NK-92 (cell line): ENCODE data around the gene NELFE.
"Not testable (repeated sequence)": the region's sequence is repeated elsewhere in the genome, so short reads cannot be mapped to it uniquely, and the experiment has no call there.

Experiments used
- DNase-seq: peaks from one replicate; lab custom pipeline; 2025; ENCODE audit not compliant: unreplicated experiment; lab: John Stamatoyannopoulos, UW

Gene NELFE

DNA sequence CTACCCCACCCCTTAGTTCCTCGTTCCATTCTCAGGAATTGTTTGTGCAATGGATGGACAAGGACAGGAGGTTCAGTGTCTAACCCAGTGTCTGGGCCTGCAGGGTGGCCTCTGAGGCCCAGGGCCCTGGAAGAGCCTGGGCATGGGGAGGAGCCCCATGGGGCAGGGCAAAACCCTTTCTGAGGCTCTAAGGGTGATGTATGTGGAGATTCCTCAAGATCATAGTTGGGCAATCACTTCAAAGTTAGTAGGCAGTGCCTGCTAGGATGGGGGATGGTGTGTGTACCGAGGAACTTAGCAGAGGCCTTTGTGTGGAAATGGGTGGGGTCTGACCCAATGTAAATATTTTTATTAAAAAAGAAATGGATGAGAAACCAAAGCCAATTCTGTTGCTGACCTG lies 38.0 kb downstream of the NELFE start:
- DNase-seq: no peak

DNA sequence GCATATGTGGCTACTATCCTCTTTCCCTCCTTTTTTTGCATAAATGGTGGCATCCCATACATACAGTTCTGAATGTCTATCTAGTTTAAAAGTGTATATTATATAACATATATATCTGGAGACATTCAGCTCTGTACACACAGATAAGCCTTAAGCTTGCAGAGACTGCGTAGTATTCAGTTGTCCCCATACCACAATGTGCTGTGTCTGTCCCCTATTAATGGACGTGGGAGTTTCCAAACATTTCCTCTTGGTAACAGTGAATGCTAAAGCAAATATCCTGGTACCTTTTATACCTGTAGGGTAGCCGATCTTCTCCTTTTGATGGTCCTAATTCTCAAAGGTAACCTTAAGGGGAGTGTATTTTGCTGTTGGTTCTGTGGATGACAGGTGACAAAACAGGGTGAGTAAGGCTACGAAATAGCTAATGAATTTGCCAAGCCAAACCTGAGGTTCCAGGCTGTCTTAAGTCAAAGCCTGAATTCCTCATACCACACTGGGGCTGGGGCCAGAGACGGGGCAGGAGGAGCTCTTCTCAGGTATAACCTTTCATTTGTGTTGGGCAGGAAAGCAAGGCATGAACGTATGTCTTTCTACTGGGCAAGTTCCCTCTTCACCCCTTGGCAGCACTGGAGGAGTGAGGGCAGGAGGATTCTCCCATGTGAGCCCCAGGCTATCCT lies 39.0 kb downstream of the NELFE start:
- DNase-seq: no peak

DNA sequence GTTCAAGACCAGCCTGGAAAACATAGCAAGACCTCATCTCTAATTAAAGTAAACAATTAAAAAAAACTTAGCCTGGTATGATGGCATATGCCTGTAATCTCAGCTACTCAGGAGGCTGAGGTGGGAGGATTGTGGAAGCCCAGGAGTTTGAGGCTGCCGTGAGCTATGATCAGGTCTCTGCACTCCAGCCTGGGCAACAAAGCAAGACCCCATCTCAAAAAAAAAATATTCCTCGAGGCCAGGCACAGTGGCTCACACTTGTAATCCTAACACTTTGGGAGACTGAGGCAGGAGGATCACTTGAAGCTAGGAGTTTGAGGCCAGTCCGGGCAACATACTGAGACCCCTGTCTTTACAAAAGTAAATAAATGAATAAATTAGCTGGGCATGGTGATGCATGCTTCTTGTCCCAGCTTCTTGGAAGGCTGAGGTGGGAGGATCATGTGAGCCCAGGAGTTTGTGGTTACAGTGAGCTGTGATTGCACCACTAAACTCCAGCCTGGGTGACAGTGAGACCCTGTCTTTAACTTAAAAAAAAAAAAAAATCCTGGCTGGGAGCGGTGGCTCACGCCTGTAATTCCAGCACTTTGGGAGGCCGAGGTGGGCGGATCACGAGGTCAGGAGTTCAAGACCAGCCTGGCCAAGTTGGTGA lies 40.6 kb downstream of the NELFE start:
- no peak for DNase-seq

DNA sequence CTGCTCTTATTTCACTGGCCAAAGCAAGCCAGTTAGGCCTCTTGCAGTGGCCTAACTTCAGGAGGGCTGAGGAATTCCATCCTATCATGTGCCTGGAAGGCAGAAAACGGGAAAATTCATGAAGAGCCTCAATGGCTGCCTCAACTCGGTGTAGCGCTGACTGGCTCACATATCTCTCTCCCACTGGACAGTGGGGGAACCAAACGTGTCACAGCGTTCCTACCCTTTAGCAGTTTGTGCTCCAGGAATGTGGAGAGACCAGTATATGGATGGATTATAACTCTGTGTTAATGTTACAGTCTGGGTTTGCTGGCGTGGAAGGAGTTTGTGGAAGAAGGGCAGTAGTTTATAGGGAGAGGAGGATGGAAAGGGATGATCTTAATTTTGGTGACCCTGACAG lies 43.0 kb downstream of the NELFE start:
- DNase-seq: no peak

DNA sequence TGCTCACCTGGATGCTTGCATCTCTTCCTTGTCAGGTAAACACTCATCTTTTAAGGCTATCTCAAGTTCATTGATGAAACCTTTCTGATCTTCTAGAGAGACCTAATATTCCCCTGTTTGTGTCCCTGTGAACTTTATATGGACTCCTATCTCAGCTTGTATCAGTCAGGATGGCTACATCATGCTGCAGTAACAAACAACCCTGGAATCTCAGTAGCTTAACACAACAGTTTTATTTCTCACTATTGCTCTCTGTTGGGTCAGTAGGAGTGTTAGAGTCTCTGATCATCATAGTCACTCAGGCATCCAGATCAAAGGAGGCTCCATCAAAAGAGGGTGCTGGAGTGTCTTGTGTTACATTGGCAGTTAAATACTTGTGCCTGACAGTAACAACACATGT lies 43.4 kb downstream of the NELFE start:
- no peak for DNase-seq

DNA sequence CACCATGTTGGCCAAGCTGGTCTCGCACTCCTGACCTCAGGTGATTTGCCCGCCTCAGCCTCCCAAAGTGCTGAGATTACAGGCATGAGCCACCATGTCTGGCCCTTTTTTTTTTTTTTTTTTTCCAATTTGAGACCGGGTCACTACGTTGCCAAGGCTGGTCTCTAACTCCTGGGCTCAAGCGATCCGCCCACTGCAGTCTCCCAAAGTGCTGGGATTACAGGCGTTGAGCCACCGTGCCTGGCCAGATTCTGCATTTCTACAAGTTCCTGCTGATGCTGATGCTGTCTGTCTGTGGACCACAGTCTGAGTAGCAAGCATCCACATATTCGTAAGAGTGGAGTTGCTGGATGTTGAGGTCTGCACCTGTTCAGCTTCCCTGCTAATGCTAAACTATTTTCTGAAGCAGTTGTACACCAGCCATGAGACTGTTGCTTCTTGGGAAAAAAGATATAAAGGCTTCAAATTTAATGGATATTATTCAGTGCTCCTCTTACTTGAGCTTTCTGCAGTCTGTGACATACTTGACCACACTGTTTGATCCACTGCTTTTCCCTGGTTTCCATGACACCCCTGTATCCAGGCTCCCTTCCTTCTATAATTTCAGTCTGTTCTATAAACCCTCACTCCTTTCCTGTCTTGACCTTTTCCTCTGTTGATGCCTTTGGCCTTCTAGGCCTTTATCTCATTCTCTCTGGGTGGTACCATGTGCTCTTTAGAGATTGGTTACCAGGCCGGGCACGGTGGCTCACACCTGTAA lies 46.8 kb downstream of the NELFE start:
- no peak for DNase-seq

DNA sequence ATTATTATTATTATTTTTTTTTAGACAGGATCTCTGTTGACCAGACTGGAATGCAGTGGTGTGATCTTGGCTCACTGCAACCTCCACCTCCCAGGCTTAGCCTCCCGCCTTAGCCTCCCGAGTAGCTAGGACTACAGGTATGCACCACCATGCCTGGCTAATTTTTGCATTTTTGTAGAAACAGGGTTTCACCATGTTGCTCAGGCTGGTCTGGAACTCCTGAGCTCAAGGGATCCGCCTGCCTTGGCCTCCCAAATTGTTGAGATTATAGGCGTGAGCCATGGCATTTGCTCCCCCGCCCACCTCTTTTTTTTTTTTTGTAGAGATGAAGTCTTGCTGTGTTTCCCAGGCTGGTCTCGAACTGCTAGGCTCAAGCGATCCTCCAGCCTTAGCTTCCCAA lies 49.5 kb downstream of the NELFE start:
- not testable (repeated sequence) for DNase-seq

DNA sequence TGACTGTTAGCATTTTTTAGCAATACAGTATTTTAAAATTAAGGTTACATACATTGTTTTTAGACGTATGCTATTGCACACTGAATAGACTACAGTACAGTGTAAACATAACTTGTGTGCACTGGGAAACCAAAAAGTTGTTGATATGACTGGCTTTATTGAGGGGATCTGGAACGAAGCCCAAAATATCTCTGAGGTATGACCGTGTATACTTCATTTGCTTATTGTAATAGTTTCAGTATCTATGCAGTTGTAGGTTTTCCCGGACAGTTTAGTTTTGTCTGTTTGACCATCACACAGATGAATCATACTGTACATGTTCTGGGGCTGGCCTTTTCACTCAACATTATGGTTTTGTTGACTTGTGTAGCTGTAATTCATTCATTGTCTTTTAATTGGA lies 50.0 kb downstream of the NELFE start:
- DNase-seq: no peak

DNA sequence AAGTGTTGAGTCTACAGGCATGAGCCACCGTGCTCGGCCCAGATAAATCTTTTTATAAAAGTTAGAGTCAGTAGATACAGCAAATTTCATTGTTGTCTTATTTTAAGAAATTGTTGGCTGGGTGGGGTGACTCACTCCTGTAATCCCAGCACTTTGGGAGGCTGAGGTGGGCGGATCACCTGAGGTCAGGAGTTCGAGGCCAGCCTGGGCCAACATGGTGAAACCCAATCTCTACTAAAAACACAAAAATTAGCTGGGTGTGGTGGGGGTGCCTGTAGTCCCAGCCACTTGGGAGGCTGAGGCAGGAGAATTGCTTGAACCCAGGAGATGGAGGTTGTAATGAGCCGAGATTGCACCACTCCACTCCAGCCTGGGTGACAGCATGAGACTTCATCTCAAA lies 50.5 kb downstream of the NELFE start:
- DNase-seq: not testable (repeated sequence)

DNA sequence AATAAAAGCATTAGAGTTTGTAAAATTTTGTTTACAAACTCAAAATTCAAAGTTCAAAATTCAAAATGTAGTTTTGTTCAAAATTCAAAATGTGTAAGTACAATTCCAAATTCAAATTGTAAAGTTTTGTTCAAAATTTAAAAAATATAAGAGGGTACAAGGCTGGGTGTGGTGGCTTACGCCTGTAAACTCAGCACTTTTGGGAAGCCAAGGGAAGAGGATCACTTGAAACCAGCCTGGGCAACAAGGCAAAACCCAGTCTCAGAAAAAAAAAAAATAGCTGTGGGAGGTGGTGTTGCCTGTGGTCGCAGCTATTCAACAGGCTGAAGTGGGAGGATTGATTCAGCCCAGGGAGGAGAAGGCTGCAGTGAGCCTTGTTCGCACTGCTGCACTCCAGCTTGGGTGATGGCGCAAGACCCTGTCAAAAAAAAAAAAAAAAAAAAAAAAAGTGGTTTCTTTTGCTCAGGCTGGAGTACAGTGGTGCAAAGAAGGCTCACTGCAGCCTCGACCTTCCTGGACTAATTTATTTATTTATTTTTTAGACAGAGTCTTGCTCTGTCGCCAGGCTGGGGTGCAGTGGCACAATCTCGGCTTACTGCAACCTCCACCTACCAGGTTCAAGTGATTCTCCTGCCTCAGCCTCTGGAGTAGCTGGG lies 51.5 kb downstream of the NELFE start:
- DNase-seq: no peak

DNA sequence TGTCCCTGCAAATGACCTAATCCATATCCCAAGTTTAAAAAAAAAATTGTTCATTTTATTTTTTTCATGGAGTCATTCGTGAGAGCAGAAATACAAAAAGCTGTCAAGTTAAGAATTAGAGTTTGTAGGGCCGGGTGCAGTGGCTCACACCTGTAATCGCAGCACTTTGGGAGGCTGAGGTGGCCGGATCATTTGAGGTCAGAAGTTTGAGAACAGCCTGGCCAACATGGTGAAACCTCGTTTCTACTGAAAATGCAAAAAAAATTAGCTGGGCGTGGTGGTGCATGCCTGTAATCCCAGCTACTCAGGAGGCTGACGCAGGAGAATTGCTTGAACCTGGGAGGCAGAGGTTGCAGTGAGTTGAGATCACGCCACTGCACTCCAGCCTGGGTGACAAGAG lies 52.0 kb downstream of the NELFE start:
- DNase-seq: not testable (repeated sequence)

DNA sequence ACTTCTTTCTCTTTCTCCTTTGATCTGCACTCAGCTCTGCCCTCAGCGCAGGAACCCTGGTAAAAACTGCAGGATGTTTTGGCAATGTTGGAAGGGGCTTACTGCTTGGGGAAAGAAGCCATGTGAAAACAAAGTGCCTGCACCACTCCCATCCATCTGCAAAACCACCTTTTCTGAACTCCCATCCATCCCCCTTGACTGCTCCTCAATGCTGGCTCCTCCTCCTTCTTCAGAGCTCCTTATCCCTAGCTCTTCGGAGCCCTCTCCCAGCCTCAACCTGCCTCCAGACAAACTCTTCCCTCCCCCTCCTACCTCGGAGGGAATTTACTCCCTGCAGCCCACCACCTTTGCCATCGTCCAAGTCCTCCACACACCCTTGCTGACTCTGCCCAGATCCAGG lies 52.6 kb downstream of the NELFE start:
- no peak for DNase-seq

DNA sequence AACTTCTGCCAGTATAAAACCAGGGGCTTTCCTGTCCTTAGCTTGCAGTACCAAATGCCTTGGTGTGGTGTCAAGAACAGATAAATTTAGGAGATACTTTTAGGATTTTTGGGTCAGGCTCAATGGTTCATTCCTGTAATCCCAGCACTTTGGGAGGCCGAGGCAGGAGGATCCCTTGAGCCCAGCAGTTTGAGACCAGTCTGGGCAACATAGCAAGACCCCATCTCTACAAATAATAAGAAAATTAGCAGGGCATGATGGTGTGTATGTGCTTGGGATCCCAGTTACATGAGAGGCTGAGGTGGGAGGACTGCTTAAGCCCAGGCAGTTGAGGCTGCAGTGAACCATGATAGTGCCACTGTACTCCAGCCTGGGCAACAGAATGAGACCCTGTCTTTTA lies 53.7 kb downstream of the NELFE start:
- DNase-seq: no peak

DNA sequence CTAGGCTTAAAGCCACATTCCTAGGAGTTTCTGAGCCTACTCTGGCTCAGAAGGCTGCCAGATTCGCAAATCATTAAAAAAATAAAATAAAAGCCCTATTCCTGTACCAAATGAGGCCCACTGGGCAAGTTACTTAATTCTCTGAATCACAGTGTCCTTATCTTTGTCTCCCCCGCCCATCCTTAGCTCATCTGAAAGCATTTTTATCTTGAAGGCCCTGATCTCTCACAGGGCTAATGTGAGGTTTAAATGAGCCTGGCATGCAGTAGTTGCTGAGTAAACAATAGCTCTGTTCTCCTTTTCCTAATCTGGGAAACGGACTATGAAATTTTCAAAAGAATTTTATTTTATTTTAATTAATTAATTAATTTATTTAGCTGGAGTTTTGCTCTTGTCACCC lies 54.8 kb downstream of the NELFE start:
- DNase-seq: no peak
